Endothelial cell of umbilical vein (primary cell): ENCODE measurements around the gene CERS6. TPM values are rescaled to one million over a fixed set of nuclear protein-coding genes. Genes with fewer than 3 reads are reported as not detected.

Experiments
- BruUV-seq: library from RNA; stranded (reverse); fragments of 400-500 nt; replicated peaks from 2 replicates; lab custom pipeline; 2021; lab: Mats Ljungman, UMichigan
- CTCF ChIA-PET: fragments of 300-600, 350-600 bp; sonication (Branson Sonifier 250); formaldehyde crosslinking; loops from one replicate; lab custom pipeline; 2021; ENCODE audit warnings: antibody characterized with exemption, inconsistent platforms; lab: Charles Lee
- POLR2A ChIA-PET: fragments of 300-600, 350-600 bp; sonication (Branson Sonifier 250); formaldehyde crosslinking; loops from one replicate; lab custom pipeline; 2021; ENCODE audit warnings: antibody characterized with exemption, inconsistent platforms; lab: Charles Lee
- DNase-seq: peaks from one replicate; pipeline ENCODE4 v3.0.0-alpha.2; 2011; ENCODE audit warnings: low read depth, low spot score
- FAIRE-seq: peaks from 2 replicates; lab custom pipeline; 2011; peaks lifted over from hg19 to GRCh38; lab: Jason Lieb, UNC
- H2AFZ ChIP-seq: 2 replicates; pipeline ENCODE4 v1.6.0; 2012; ENCODE audit warnings: low read depth, low read length, control low read depth, inconsistent platforms
- H3K27ac ChIP-seq: 2 replicates; pipeline ENCODE4 v1.5.1; 2011; ENCODE audit warnings: low read depth, mild to moderate bottlenecking, control low read depth, low read length, moderate library complexity; ENCODE audit not compliant: insufficient read depth
- H3K27me3 ChIP-seq, 2 experiments: 2 replicates each; pipeline versions ENCODE4 v1.6.0 to v1.6.1; 2011; ENCODE audit warnings: low read length in 2 of 2, mixed read lengths in 1 of 2; ENCODE audit not compliant: control insufficient read depth in 2 of 2, insufficient read depth in 2 of 2
- H3K36me3 ChIP-seq, 2 experiments: 2 replicates in 1 of 2; 3 replicates in 1 of 2; pipeline ENCODE4 v1.5.1; 2011; ENCODE audit warnings: low read length in 2 of 2, mild to moderate bottlenecking in 1 of 2, moderate library complexity in 1 of 2; ENCODE audit not compliant: control insufficient read depth in 2 of 2, insufficient read depth in 2 of 2; ENCODE audit errors: extremely low read depth in 1 of 2
- H3K4me1 ChIP-seq: 3 replicates; pipeline ENCODE4 v1.5.1; 2011; ENCODE audit warnings: mild to moderate bottlenecking, low read length; ENCODE audit not compliant: control insufficient read depth, insufficient read depth; ENCODE audit errors: extremely low read depth
- H3K4me2 ChIP-seq: 2 replicates; pipeline ENCODE4 v1.6.1; 2011; ENCODE audit warnings: low read length, control low read depth, mixed read lengths; ENCODE audit not compliant: insufficient read depth
- H3K4me3 ChIP-seq, 3 experiments: fragments of 200-600 bp in 1 of 3; sonication (generic), shearing (Covaris generic) in 1 of 3; replicated peaks in 1 of 3; 2 replicates each; pipeline ENCODE4 v1.5.1; 2011 to 2016; ENCODE audit warnings: control low read depth in 3 of 3, low read length in 3 of 3, mild to moderate bottlenecking in 2 of 3, inconsistent platforms in 1 of 3, low read depth in 1 of 3, moderate library complexity in 1 of 3; ENCODE audit not compliant: insufficient read depth in 1 of 3
- H3K79me2 ChIP-seq: 2 replicates; pipeline ENCODE4 v1.6.0; 2012; ENCODE audit warnings: low read length, inconsistent platforms; ENCODE audit not compliant: control insufficient read depth, insufficient read depth
- H3K9ac ChIP-seq: replicated peaks from 2 replicates; pipeline ENCODE3; 2011; ENCODE audit warnings: low read length, control low read depth; ENCODE audit not compliant: insufficient read depth; ENCODE audit errors: extremely low read depth
- H3K9me1 ChIP-seq: replicated peaks from 3 replicates; pipeline ENCODE4 v1.6.0; 2011; ENCODE audit warnings: mild to moderate bottlenecking, low read length; ENCODE audit not compliant: control insufficient read depth, insufficient read depth; ENCODE audit errors: extremely low read depth
- H3K9me3 ChIP-seq: replicated peaks from 2 replicates; pipeline ENCODE4 v1.5.1; 2012; ENCODE audit warnings: low read length, inconsistent platforms; ENCODE audit not compliant: control insufficient read depth, insufficient read depth
- H4K20me1 ChIP-seq: replicated peaks from 2 replicates; pipeline ENCODE3; 2011; ENCODE audit warnings: mild to moderate bottlenecking, low read length; ENCODE audit not compliant: control insufficient read depth, insufficient read depth; ENCODE audit errors: extremely low read depth
- EZH2 ChIP-seq: IDR thresholded peaks from 2 replicates; pipeline ENCODE4 v1.6.1; 2012; ENCODE audit warnings: borderline replicate concordance, low read depth, mild to moderate bottlenecking, moderate library complexity, low read length, inconsistent platforms; ENCODE audit not compliant: severe bottlenecking
- FOS ChIP-seq: IDR thresholded peaks from 2 replicates; pipeline ENCODE4 v1.6.1; 2011; ENCODE audit warnings: mild to moderate bottlenecking, low read length, moderate library complexity, borderline replicate concordance; ENCODE audit not compliant: insufficient read depth
- GATA2 ChIP-seq: IDR thresholded peaks from 2 replicates; pipeline ENCODE4 v1.7.0; 2011; ENCODE audit warnings: low read depth, mild to moderate bottlenecking, moderate library complexity, mixed read lengths, low read length; ENCODE audit not compliant: insufficient read length, insufficient read depth
- JUN ChIP-seq: IDR thresholded peaks from 2 replicates; pipeline ENCODE4 v1.6.1; 2011; ENCODE audit warnings: borderline replicate concordance, low read depth; ENCODE audit not compliant: insufficient read length, insufficient read depth
- MYC ChIP-seq: IDR thresholded peaks from one replicate; pipeline ENCODE4 v1.6.1; 2011; ENCODE audit warnings: mild to moderate bottlenecking, low read depth, low read length
- POLR2A ChIP-seq: IDR thresholded peaks from 2 replicates; pipeline ENCODE4 v1.6.1; 2012; ENCODE audit warnings: low read depth, mild to moderate bottlenecking, control low read depth, low read length
- POLR2AphosphoS5 ChIP-seq: IDR thresholded peaks from 2 replicates; pipeline ENCODE4 v1.6.1; 2012; ENCODE audit warnings: low read depth, mild to moderate bottlenecking, control low read depth, low read length, moderate library complexity; ENCODE audit not compliant: insufficient read depth
- dilution Hi-C: fragments of 300-500 bp; cut with MboI; formaldehyde crosslinking; loops from one replicate; pipeline ENCODE4 v1.15.0; 2019; ENCODE audit warnings: low sequenced_read_pairs; ENCODE audit not compliant: extremely low pct_ligation_motif_present
- intact Hi-C: fragments of 100-400 bp; cut with micrococcal nuclease; formaldehyde crosslinking; loops from one replicate; pipeline ENCODE4 v1.10.0; 2022
- polyA plus RNA-seq, 4 experiments: library from polyadenylated mRNA; depleted of rRNA in 3 of 4; stranded (reverse) in 3 of 4; unstranded in 1 of 4; fragments of >200 nt; gene quantifications; 2 replicates each; pipeline versions ENCODE4 v1.2.1 to v1.2.3, GENCODE V29; 2011 to 2012; ENCODE audit warnings: missing spikeins in 1 of 4
- total RNA-seq: library from RNA; stranded (reverse); gene quantifications from 2 replicates; pipeline ENCODE4 v1.2.3, GENCODE V29; 2021
- TF ChIP-seq, protein P1 (sequence below): IDR thresholded peaks from 2 replicates; pipeline ENCODE4 v1.6.1; 2011; ENCODE audit not compliant: insufficient read depth, insufficient read length
- TF ChIP-seq, protein P2 (sequence below), 2 donors: IDR thresholded peaks; 1 replicate in 1 of 2; 2 replicates in 1 of 2; pipeline ENCODE4 v1.5.1; 2011; ENCODE audit warnings: low read length in 2 of 2, mild to moderate bottlenecking in 2 of 2, moderate library complexity in 2 of 2, control low read depth in 1 of 2, inconsistent platforms in 1 of 2, low read depth in 1 of 2; ENCODE audit not compliant: insufficient read depth in 1 of 2; ENCODE audit errors: extremely low read depth in 1 of 2

CERS6 gene
- total and polyA plus RNA-seq, 2 donors (not counting 3 experiments of a cell fraction or from before 2014, with no cell fraction given) = 2.7 to 11.7 TPM

DNA sequence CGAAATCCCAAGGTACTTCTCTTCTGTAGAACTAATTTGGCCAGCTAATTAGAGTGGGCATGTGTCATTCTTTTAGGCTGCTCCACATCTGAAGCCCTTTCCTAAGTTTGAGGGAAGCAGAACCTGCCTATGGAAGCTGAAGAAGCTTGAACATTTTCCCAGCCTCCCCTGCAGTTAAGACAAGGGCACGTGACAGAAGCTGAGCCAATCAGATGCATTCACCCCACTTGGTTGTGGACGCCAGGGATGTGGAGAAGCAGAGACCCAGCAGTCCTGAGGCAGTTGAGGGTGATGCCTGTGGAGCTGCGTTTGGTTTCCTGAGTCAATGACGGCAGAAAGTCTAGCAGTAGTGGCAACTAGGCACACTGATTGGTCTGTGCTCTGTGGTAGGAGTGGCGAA is 26.1 kb upstream of the CERS6 start:
- H3K36me3 ChIP-seq = no peaks in the 10 kb centered on the region
- no peak overlapping the region for H3K9ac ChIP-seq
- no peaks in the 10 kb centered on the region for H3K9me3 ChIP-seq
- ChIA-PET CTCF (interaction anchor here (0.9 kb wide), 1 partner anchor 16 kb away, joined by 4 read pairs; no protein-coding TSS in a partner anchor), POLR2A (no interaction called here)
- peaks cover 2 to 3% of the 10 kb centered on the region in 2 experiments for H3K27me3 ChIP-seq
- DNase-seq (no peak), FAIRE-seq (no peak)
- H3K4me3 ChIP-seq = no peak overlapping the region
- no TSS peak for BruUV-seq
- H4K20me1 ChIP-seq = no peaks in the 10 kb centered on the region
- H3K4me1 ChIP-seq = no peaks in the 10 kb centered on the region
- H3K79me2 ChIP-seq = no peaks in the 10 kb centered on the region
- no peak overlapping the region for H3K27ac ChIP-seq
- H2AFZ ChIP-seq = no peak overlapping the region
- dilution Hi-C loops = no loop called here
- intact Hi-C loops = no loop called here
- TF ChIP-seq FOS (no peak), POLR2A (no peak), GATA2 (no peak), MYC (no peak), POLR2AphosphoS5 (no peak)
- H3K9me1 ChIP-seq = no peaks in the 10 kb centered on the region
- no peak overlapping the region for H3K4me2 ChIP-seq

DNA sequence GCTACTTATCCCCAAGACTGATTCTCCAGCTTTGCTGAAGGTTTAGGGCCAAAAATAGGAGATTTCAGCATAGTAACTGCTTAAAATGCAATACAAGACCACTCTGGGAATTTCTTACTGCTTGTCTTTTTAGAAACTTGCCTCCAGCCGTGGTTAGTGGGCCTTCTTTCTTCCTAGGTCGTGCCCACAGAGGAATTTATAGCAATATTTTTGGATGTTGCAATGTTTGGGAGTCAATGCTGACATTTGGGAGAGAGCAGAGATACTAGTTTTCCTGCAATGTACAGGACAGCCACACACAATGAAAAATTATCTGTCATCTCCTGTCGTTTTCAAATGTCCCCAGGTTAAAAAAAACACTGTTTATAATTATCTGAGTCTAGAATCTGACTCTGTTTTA is 25.6 kb upstream of the CERS6 start:
- dilution Hi-C loops = no loop called here
- Histone ChIP-seq H3K9me1 (no peaks in the 10 kb centered on the region), H3K36me3 (no peaks in the 10 kb centered on the region), H3K9ac (no peak overlapping the region), H3K79me2 (no peaks in the 10 kb centered on the region), H3K9me3 (no peaks in the 10 kb centered on the region), H2AFZ (no peak overlapping the region), H3K4me2 (no peak overlapping the region), H3K27me3 (peaks cover 2 to 3% of the 10 kb centered on the region in 2 experiments), H4K20me1 (no peaks in the 10 kb centered on the region), H3K27ac (no peak overlapping the region), H3K4me3 (no peak overlapping the region), H3K4me1 (no peaks in the 10 kb centered on the region)
- intact Hi-C loops = no loop called here
- POLR2A ChIA-PET = no interaction called here
- no TSS peak for BruUV-seq
- TF ChIP-seq MYC (no peak), EZH2 (no peak), POLR2AphosphoS5 (no peak), POLR2A (no peak), GATA2 (no peak), JUN (no peak), FOS (no peak)
- TF ChIP-seq, protein P1, sequence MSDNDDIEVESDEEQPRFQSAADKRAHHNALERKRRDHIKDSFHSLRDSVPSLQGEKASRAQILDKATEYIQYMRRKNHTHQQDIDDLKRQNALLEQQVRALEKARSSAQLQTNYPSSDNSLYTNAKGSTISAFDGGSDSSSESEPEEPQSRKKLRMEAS = no peak
- TF ChIP-seq, protein P2, sequence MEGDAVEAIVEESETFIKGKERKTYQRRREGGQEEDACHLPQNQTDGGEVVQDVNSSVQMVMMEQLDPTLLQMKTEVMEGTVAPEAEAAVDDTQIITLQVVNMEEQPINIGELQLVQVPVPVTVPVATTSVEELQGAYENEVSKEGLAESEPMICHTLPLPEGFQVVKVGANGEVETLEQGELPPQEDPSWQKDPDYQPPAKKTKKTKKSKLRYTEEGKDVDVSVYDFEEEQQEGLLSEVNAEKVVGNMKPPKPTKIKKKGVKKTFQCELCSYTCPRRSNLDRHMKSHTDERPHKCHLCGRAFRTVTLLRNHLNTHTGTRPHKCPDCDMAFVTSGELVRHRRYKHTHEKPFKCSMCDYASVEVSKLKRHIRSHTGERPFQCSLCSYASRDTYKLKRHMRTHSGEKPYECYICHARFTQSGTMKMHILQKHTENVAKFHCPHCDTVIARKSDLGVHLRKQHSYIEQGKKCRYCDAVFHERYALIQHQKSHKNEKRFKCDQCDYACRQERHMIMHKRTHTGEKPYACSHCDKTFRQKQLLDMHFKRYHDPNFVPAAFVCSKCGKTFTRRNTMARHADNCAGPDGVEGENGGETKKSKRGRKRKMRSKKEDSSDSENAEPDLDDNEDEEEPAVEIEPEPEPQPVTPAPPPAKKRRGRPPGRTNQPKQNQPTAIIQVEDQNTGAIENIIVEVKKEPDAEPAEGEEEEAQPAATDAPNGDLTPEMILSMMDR (IDR thresholded peaks at IDR 0.05; ENCODE audit: extremely low read depth in 1 of 2, insufficient read depth in 1 of 2, low read depth in 1 of 2, low read length in 2 of 2) = no peak
- FAIRE-seq (no peak), DNase-seq (no peak)
- CTCF ChIA-PET = no interaction called here
